ENCODE results near the gene RNU6-9.
A peak's percentile ranks its signal among the peaks of the same experiment; 100 is the strongest.

RNU6-9 gene

DNA sequence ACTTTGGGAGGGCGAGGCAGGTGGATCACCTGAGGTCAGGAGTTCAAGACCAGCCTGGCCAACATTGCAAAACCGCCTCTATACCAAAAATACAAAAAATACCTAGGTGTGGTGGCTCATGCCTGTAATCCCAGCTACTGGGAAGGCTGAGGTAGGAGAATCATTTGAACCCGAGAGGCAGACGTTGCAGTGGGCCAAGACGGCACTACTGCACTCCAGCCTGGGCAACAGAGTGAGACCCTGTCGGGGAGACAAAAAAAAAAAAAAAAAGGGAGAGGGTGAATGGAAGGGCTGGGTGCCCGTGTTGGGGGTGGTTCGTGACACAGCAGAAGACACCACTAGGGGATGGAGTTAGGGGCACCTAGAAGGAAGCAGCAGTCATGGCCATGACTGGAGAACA, 23.0 kb upstream of the RNU6-9 start:
- H3K27me3 ChIP-seq (ENCODE audit: control insufficient read depth, low read length): no peaks in the 10 kb centered on the region
- no peaks in the 10 kb centered on the region for H3K36me3 ChIP-seq (ENCODE audit: control insufficient read depth, low read length)
- TF ChIP-seq EZH2phosphoT487 (IDR thresholded peaks at IDR 0.05; ENCODE audit: borderline replicate concordance, low read length): no peak
- TF ChIP-seq, protein P1, sequence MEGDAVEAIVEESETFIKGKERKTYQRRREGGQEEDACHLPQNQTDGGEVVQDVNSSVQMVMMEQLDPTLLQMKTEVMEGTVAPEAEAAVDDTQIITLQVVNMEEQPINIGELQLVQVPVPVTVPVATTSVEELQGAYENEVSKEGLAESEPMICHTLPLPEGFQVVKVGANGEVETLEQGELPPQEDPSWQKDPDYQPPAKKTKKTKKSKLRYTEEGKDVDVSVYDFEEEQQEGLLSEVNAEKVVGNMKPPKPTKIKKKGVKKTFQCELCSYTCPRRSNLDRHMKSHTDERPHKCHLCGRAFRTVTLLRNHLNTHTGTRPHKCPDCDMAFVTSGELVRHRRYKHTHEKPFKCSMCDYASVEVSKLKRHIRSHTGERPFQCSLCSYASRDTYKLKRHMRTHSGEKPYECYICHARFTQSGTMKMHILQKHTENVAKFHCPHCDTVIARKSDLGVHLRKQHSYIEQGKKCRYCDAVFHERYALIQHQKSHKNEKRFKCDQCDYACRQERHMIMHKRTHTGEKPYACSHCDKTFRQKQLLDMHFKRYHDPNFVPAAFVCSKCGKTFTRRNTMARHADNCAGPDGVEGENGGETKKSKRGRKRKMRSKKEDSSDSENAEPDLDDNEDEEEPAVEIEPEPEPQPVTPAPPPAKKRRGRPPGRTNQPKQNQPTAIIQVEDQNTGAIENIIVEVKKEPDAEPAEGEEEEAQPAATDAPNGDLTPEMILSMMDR (IDR thresholded peaks at IDR 0.05; ENCODE audit: low read depth, low read length, poor library complexity, severe bottlenecking): no peak
- peaks cover 5% of the 10 kb centered on the region for H4K20me1 ChIP-seq (ENCODE audit: control insufficient read depth, insufficient read depth, low read depth, low read length)
- no peak overlapping the region for H3K4me2 ChIP-seq (ENCODE audit: low read length)
- peaks cover 9% of the 10 kb centered on the region for H3K4me1 ChIP-seq (ENCODE audit: control insufficient read depth, low read length)
- no peaks in the 10 kb centered on the region for H3K9me3 ChIP-seq (ENCODE audit: control insufficient read depth, insufficient read depth, low read length)
- H3K79me2 ChIP-seq (ENCODE audit: control insufficient read depth, low read length): no peaks in the 10 kb centered on the region
- H3K27ac ChIP-seq (ENCODE audit: low read depth, low read length): no peak overlapping the region
- H3K9me2 ChIP-seq (replicated peaks; ENCODE audit: control insufficient read depth, low read length): no peaks in the 10 kb centered on the region
- peaks cover 5% of the 10 kb centered on the region; the same call in 1 of the 2 replicates for H3F3A ChIP-seq (ENCODE audit: control insufficient read depth, insufficient read depth)
- H3K4me3 ChIP-seq (ENCODE audit: low read length): no peak overlapping the region

DNA sequence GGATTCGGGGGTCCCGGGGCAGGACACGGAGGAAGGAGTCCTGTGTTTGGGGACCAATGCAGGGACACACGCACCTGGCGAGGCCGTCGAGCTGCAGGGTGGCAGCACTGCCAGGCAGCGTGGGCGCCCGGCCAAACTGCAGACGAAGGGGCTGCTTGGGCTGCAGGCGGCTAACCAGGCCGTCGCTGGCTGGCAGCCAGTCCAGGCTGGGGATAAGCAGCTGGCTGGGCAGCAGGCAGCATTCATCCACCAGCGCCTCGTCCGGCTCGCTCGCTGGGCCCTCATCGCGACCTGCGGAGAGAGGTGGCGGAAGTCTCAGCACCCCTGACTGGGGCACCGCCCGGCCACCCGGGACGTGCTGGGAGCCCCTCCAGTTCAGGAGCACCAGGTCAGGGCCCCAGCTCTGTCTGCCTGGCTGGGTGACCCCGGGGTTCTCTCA, 22.3 kb upstream of the RNU6-9 start:
- no peaks in the 10 kb centered on the region for H3K9me3 ChIP-seq (ENCODE audit: control insufficient read depth, insufficient read depth, low read length)
- TF ChIP-seq, protein P1 (IDR thresholded peaks at IDR 0.05; ENCODE audit: low read depth, low read length, poor library complexity, severe bottlenecking): no peak
- no peak for TF ChIP-seq EZH2phosphoT487 (IDR thresholded peaks at IDR 0.05; ENCODE audit: borderline replicate concordance, low read length)
- no peak overlapping the region for H3K27ac ChIP-seq (ENCODE audit: low read depth, low read length)
- no peaks in the 10 kb centered on the region for H3K79me2 ChIP-seq (ENCODE audit: control insufficient read depth, low read length)
- H3K27me3 ChIP-seq (ENCODE audit: control insufficient read depth, low read length): no peaks in the 10 kb centered on the region
- no peak overlapping the region for H3K4me2 ChIP-seq (ENCODE audit: low read length)
- no peaks in the 10 kb centered on the region for H3K36me3 ChIP-seq (ENCODE audit: control insufficient read depth, low read length)
- peaks cover 9% of the 10 kb centered on the region for H3K4me1 ChIP-seq (ENCODE audit: control insufficient read depth, low read length)
- H4K20me1 ChIP-seq (ENCODE audit: control insufficient read depth, insufficient read depth, low read depth, low read length): peaks cover 5% of the 10 kb centered on the region
- no peak overlapping the region for H3K4me3 ChIP-seq (ENCODE audit: low read length)
- H3K9me2 ChIP-seq (replicated peaks; ENCODE audit: control insufficient read depth, low read length): no peaks in the 10 kb centered on the region
- H3F3A ChIP-seq (ENCODE audit: control insufficient read depth, insufficient read depth): peaks cover 5% of the 10 kb centered on the region; the same call in 1 of the 2 replicates

DNA sequence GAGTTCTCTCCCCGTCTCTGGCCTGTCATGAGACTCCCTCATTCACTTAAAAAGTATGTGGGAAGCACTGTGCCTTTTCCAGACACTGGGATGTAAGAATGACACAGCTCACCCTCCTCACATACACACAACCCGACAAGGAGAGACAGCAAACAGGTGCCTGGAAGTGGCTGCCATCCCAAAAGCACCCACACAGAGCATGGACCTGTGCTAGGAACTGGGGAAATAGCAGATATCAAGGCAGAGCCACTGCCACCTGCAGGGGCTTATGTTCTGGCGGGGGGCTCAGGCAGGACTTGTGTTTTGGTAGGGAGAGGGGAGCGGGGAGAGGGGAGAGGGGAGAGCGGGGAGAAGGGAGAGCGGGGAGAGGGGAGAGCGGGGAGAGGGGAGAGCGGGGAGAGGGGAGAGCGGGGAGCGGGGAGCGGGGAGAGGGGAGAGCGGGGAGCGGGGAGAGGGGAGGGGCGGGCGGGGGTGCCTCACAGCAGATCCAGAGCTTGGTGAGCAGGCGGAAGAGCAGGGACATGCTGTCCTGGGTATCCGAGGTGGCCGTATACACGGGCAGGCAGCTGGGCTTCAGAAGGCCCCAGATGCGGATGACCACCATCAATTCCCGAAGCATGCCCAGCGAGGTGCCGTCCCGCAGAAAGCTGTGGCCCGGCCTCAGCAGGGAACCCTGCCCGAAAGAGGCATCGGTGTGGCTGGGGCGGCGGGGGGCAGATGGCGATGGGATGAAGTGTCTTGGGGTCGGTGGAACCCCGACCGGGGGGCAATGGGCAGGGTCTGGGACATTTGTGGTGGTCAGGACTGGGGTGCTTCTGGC, 21.6 kb upstream of the RNU6-9 start:
- Histone ChIP-seq H3K4me3 (ENCODE audit: low read length) (peak overlapping the region; percentile 63; the same call in 1 of the 2 replicates), H3K9me2 (replicated peaks; ENCODE audit: control insufficient read depth, low read length) (no peaks in the 10 kb centered on the region), H3K4me1 (ENCODE audit: control insufficient read depth, low read length) (peaks cover 9% of the 10 kb centered on the region), H4K20me1 (ENCODE audit: control insufficient read depth, insufficient read depth, low read depth, low read length) (peaks cover 5% of the 10 kb centered on the region), H3K4me2 (ENCODE audit: low read length) (peak overlapping the region; percentile 71), H3K9me3 (ENCODE audit: control insufficient read depth, insufficient read depth, low read length) (no peaks in the 10 kb centered on the region), H3K36me3 (ENCODE audit: control insufficient read depth, low read length) (no peaks in the 10 kb centered on the region), H3K27ac (ENCODE audit: low read depth, low read length) (no peak overlapping the region), H3K27me3 (ENCODE audit: control insufficient read depth, low read length) (no peaks in the 10 kb centered on the region), H3K79me2 (ENCODE audit: control insufficient read depth, low read length) (no peaks in the 10 kb centered on the region), H3F3A (ENCODE audit: control insufficient read depth, insufficient read depth) (peaks cover 5% of the 10 kb centered on the region; the same call in 1 of the 2 replicates)
- TF ChIP-seq EZH2phosphoT487 (IDR thresholded peaks at IDR 0.05; ENCODE audit: borderline replicate concordance, low read length): no peak

Measured in DOHH2 (cell line).